Upper lobe of left lung (tissue), 6 donors: ENCODE measurements around the gene FCRL4. TPM values are rescaled to one million over a fixed set of nuclear protein-coding genes. Genes with fewer than 3 reads are reported as not detected.

ENCODE experiments used
- ATAC-seq, 2 donors: fragments of 200-7000 bp; cut with Tn5 transposase; one replicate each; pipeline ENCODE4 v1.9.1; 2022; ENCODE audit warnings: mild to moderate bottlenecking in 2 of 2, moderate library complexity in 2 of 2; ENCODE audit not compliant: low FRiP score in 2 of 2
- DNase-seq, 2 donors: peaks; one replicate each; pipeline ENCODE4 v3.0.0-alpha.2; 2019 to 2020
- H3K27ac ChIP-seq, 4 donors: fragments of 200-600 bp; sonication (generic); one replicate each; pipeline ENCODE4 v1.5.1; 2016 to 2019
- H3K27me3 ChIP-seq, 4 donors: fragments of 200-600 bp; sonication (generic); one replicate each; pipeline ENCODE4 v1.5.1; 2017 to 2019
- H3K36me3 ChIP-seq, 4 donors: fragments of 200-600 bp; sonication (generic); one replicate each; pipeline ENCODE4 v1.5.1; 2016 to 2019
- H3K4me1 ChIP-seq, 4 donors: fragments of 200-600 bp; sonication (generic); one replicate each; pipeline ENCODE4 v1.5.1; 2018 to 2019
- H3K4me3 ChIP-seq, 4 donors: fragments of 200-600 bp; sonication (generic); one replicate each; pipeline ENCODE4 v1.5.1; 2017 to 2019; ENCODE audit warnings: mild to moderate bottlenecking in 2 of 4, moderate library complexity in 1 of 4
- H3K9me3 ChIP-seq, 4 donors: fragments of 200-600 bp; sonication (generic); one replicate each; pipeline ENCODE4 v1.5.1; 2018 to 2019
- EP300 ChIP-seq, 4 donors: sonication (generic); formaldehyde crosslinking; IDR thresholded peaks; one replicate each; pipeline ENCODE4 v1.5.1; 2017; ENCODE audit warnings: antibody characterized with exemption in 4 of 4, control low read depth in 2 of 4
- POLR2A ChIP-seq, 4 donors: fragments of 450-650 bp; IDR thresholded peaks; one replicate each; pipeline ENCODE4 v1.5.1; 2016 to 2017; ENCODE audit warnings: antibody characterized with exemption in 4 of 4, mild to moderate bottlenecking in 2 of 4
- POLR2AphosphoS5 ChIP-seq, 2 donors: sonication (generic); formaldehyde crosslinking; IDR thresholded peaks; one replicate each; pipeline ENCODE4 v1.5.1; 2017; ENCODE audit warnings: antibody characterized with exemption in 2 of 2
- WGBS, 2 donors: methylation state at CpG; one replicate each; pipeline ENCODE4 v1.1.5; 2017 to 2018; 5-methylcytosine and 5-hydroxymethylcytosine counted together
- total RNA-seq, 6 donors: library from RNA; depleted of rRNA in 4 of 6; stranded (reverse); fragments of >200 nt in 4 of 6; gene quantifications; one replicate each; pipeline versions ENCODE4 v1.1.0 to v1.2.1, GENCODE V29; 2016 to 2021
- TF ChIP-seq, protein P1 (sequence below), 6 experiments: fragments of 450-650 bp in 4 of 6; fragments of 200-600 bp in 2 of 6; sonication (generic) in 2 of 6; IDR thresholded peaks; one replicate each; pipeline ENCODE4 v1.5.1; 2016 to 2019; ENCODE audit warnings: antibody characterized with exemption in 6 of 6
- donor health status: DM: no; HTN: no; CAD: no; lungs with moderate emphysema.
- donor health status: DM: no; HTN: yes; CAD: no; lungs with severe emphysema.

Gene FCRL4
- not detected for total RNA-seq

DNA sequence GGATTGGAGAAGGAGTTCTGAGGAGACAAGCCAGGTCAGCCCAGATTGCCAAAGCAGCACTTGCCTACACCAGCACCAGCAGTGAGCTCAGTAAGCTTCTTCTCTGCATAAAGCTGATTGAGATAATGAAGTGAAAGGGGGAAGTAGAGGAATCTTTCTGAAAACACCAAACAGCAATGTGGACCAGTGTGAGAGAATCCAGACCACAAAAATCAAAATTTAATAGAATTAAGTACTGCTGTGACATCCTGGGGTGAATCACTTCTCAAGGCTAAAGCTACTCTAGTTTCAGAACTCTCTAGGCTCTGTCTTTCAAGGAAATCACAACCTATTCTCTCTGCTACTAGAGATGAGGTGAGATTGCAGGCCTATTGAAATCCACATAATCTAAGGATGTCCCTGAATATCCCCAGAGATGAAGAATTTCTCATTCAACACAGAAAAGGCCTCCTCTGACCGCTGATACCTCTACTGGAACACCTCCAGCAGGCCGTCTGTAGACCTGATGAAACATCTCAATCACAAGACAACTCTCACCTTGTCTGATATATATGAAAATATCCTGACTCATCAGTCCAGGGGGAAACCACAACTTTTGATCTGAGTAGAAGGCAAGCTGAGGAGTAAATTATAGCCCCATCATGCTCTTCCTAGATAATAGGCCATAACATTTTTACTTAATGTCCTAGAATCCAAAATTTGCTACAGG, at the start of gene FCRL4:
TSS of gene FCRL4 (minus strand) at position 127 of the 709 bp plus-strand sequence. CDS start 141 bp downstream, outside the sequence.
- no peak for DNase-seq
- Histone ChIP-seq H3K4me1 (no peaks in the 10 kb centered on the region), H3K27ac (no peak within 1 kb of the TSS), H3K9me3 (no peaks in the 10 kb centered on the region), H3K4me3 (no peak within 1 kb of the TSS), H3K36me3 (no peaks in the 10 kb centered on the region), H3K27me3 (no peaks in the 10 kb centered on the region)
- no peak for ATAC-seq
- TF ChIP-seq EP300 (IDR thresholded peaks at IDR 0.05) (no peak), POLR2A (IDR thresholded peaks at IDR 0.05) (no peak), POLR2AphosphoS5 (IDR thresholded peaks at IDR 0.05) (no peak)
- TF ChIP-seq, protein P1, sequence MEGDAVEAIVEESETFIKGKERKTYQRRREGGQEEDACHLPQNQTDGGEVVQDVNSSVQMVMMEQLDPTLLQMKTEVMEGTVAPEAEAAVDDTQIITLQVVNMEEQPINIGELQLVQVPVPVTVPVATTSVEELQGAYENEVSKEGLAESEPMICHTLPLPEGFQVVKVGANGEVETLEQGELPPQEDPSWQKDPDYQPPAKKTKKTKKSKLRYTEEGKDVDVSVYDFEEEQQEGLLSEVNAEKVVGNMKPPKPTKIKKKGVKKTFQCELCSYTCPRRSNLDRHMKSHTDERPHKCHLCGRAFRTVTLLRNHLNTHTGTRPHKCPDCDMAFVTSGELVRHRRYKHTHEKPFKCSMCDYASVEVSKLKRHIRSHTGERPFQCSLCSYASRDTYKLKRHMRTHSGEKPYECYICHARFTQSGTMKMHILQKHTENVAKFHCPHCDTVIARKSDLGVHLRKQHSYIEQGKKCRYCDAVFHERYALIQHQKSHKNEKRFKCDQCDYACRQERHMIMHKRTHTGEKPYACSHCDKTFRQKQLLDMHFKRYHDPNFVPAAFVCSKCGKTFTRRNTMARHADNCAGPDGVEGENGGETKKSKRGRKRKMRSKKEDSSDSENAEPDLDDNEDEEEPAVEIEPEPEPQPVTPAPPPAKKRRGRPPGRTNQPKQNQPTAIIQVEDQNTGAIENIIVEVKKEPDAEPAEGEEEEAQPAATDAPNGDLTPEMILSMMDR (IDR thresholded peaks at IDR 0.05): no peak
- WGBS, 2 donors: 72 to 80% methylated on average over 2 of the region's 2 CpGs

DNA sequence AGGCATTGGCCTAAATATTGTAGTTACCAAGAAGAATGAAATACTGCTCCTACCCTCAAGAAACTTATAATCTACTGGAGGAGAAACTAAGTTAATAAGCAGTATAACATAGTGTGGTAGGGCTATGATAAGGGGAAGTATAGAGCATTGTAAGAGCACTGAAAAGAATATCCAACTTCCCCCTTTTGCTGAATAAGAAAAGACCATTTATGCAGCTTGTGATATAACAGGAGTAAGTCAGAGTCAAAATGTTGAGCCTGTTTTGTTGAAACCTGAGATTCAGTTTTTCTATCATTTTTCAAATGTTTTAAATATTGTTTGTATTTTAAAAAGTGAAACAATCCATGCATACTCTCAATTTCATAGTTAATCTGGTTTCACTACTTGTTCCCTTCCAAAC, 48.3 kb upstream of the FCRL4 start:
- no peaks in the 10 kb centered on the region for H3K36me3 ChIP-seq
- H3K9me3 ChIP-seq: no peaks in the 10 kb centered on the region
- H3K4me1 ChIP-seq: no peaks in the 10 kb centered on the region
- no peak overlapping the region for H3K4me3 ChIP-seq
- H3K27me3 ChIP-seq: no peaks in the 10 kb centered on the region
- ATAC-seq: no peak
- no peak overlapping the region for H3K27ac ChIP-seq
- TF ChIP-seq POLR2AphosphoS5 (IDR thresholded peaks at IDR 0.05) (no peak), POLR2A (IDR thresholded peaks at IDR 0.05) (no peak), EP300 (IDR thresholded peaks at IDR 0.05) (no peak)
- TF ChIP-seq, protein P1 (IDR thresholded peaks at IDR 0.05): no peak
- no peak for DNase-seq

DNA sequence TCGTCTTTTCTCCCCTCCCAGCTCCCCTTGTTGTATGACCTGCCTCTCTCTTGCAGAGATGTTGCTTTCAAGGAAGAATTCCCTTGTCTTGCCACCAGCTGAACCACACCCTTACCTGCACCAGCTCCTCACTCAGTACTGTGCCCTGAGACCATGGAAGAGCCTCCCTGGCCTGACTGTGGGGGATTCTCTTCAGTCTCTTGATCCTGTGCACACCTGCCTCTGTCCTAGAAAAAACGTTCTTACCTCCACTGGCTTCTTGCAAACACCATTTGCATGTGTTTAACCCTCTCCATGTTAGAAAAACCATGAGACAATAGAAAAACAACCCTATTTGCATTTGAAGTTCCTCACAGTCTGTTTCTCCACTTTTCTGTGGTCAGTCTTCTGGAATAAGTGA, 43.3 kb upstream of the FCRL4 start:
- TF ChIP-seq, protein P1 (IDR thresholded peaks at IDR 0.05): no peak
- no peak for TF ChIP-seq EP300 (IDR thresholded peaks at IDR 0.05)
- TF ChIP-seq POLR2AphosphoS5 (IDR thresholded peaks at IDR 0.05): no peak
- TF ChIP-seq POLR2A (IDR thresholded peaks at IDR 0.05): no peak
- DNase-seq: no peak
- no peak overlapping the region for H3K4me3 ChIP-seq
- no peaks in the 10 kb centered on the region for H3K4me1 ChIP-seq
- ATAC-seq: no peak
- H3K36me3 ChIP-seq: no peaks in the 10 kb centered on the region
- H3K27ac ChIP-seq: no peak overlapping the region
- H3K9me3 ChIP-seq: no peaks in the 10 kb centered on the region
- H3K27me3 ChIP-seq: no peaks in the 10 kb centered on the region
- 36 to 60% methylated on average over 2 of the region's 2 CpGs for WGBS, 2 donors

DNA sequence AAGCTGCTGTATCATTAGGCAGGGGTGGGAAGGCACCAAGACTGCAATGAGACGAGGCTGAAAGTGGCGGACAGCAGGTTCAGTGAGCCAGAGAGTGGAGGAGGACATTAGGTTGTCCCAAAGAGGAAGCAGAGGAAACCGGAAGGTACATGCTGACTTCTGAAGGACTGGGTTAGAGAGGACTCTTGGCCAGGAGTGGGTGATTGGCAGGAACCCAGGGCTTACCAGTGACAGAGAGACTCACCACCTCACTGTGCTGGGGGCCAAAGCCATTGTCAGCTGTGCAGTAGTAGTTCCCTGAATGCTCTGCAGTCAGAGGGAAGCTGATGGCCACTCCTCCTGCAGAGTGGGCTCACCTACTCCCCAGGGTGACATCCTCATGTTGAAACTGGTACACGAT, 41.9 kb upstream of the FCRL4 start:
- 36 to 52% methylated on average over 4 of the region's 4 CpGs for WGBS, 2 donors
- no peaks in the 10 kb centered on the region for H3K36me3 ChIP-seq
- no peak overlapping the region for H3K27ac ChIP-seq
- no peak for DNase-seq
- no peaks in the 10 kb centered on the region for H3K4me1 ChIP-seq
- no peak overlapping the region for H3K4me3 ChIP-seq
- no peaks in the 10 kb centered on the region for H3K9me3 ChIP-seq
- no peak for ATAC-seq
- no peaks in the 10 kb centered on the region for H3K27me3 ChIP-seq
- TF ChIP-seq, protein P1 (IDR thresholded peaks at IDR 0.05): no peak
- no peak for TF ChIP-seq EP300 (IDR thresholded peaks at IDR 0.05)
- no peak for TF ChIP-seq POLR2AphosphoS5 (IDR thresholded peaks at IDR 0.05)
- no peak for TF ChIP-seq POLR2A (IDR thresholded peaks at IDR 0.05)

DNA sequence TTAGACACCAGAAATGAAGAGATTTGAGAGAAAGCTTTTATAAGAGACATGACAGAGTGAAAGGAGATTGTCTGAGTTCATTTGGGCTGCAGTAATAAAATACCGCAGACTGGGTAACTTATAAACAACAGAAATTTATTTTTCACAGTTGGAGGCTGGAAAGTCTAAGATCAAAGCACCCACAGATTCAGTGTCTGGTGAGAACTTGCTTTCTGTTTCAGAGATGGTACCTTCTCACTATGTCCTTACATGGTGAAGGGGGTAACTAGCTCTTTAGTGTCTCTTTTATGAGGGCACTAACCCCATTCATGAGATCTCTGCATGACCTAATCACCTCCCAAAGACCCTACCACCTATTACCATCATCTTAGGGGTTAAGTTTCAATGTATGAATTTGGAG, 30.9 kb upstream of the FCRL4 start:
- no peak overlapping the region for H3K4me3 ChIP-seq
- no peaks in the 10 kb centered on the region for H3K9me3 ChIP-seq
- no peak for TF ChIP-seq POLR2AphosphoS5 (IDR thresholded peaks at IDR 0.05)
- no peak for TF ChIP-seq EP300 (IDR thresholded peaks at IDR 0.05)
- TF ChIP-seq, protein P1 (IDR thresholded peaks at IDR 0.05): no peak
- no peak for TF ChIP-seq POLR2A (IDR thresholded peaks at IDR 0.05)
- ATAC-seq: no peak
- 75 to 93% methylated on average over 1 of the region's 1 CpG for WGBS, 2 donors
- no peak overlapping the region for H3K27ac ChIP-seq
- no peaks in the 10 kb centered on the region for H3K4me1 ChIP-seq
- H3K27me3 ChIP-seq: no peaks in the 10 kb centered on the region
- DNase-seq: no peak
- no peaks in the 10 kb centered on the region for H3K36me3 ChIP-seq
